ENCODE results near the gene LRPAP1.

LRPAP1 gene

DNA sequence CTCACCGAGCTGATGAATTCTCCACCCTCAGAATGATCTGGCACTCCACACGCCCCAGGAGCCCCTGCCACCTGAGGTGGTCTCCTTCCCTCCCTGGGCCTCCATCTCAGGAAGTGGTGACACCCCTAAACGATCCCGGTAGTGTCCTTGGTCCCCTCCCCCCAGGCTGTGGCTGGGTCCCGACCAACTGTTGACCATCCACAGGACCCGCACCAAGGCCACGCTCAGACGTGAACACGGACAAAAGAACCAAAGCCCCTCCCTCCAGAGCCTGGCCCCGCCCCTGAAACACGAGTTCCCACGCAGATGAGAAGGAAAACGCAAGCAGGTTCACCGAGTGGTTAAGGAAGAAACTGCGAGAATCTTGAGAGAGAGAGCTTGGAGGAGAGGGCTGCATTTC is 16.6 kb downstream of the LRPAP1 start:
- Histone ChIP-seq H3K79me2 (no peaks in the 10 kb centered on the region), H3K9ac (no peak overlapping the region), H3K27ac (no peak overlapping the region), H2AFZ (no peak overlapping the region), H3K9me3 (ENCODE audit: control insufficient read depth, low read length) (no peaks in the 10 kb centered on the region), H3K4me1 (no peaks in the 10 kb centered on the region), H3K27me3 (ENCODE audit: control insufficient read depth, insufficient read depth, low read length) (no peaks in the 10 kb centered on the region), H3K4me3 (ENCODE audit: low read depth, low read length) (no peak overlapping the region), H3K36me3 (ENCODE audit: control insufficient read depth, insufficient read depth, low read length) (no peaks in the 10 kb centered on the region), H3K4me2 (ENCODE audit: low read length) (no peak overlapping the region)
- TF ChIP-seq, protein P1, sequence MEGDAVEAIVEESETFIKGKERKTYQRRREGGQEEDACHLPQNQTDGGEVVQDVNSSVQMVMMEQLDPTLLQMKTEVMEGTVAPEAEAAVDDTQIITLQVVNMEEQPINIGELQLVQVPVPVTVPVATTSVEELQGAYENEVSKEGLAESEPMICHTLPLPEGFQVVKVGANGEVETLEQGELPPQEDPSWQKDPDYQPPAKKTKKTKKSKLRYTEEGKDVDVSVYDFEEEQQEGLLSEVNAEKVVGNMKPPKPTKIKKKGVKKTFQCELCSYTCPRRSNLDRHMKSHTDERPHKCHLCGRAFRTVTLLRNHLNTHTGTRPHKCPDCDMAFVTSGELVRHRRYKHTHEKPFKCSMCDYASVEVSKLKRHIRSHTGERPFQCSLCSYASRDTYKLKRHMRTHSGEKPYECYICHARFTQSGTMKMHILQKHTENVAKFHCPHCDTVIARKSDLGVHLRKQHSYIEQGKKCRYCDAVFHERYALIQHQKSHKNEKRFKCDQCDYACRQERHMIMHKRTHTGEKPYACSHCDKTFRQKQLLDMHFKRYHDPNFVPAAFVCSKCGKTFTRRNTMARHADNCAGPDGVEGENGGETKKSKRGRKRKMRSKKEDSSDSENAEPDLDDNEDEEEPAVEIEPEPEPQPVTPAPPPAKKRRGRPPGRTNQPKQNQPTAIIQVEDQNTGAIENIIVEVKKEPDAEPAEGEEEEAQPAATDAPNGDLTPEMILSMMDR (IDR thresholded peaks at IDR 0.05), result no peak

DNA sequence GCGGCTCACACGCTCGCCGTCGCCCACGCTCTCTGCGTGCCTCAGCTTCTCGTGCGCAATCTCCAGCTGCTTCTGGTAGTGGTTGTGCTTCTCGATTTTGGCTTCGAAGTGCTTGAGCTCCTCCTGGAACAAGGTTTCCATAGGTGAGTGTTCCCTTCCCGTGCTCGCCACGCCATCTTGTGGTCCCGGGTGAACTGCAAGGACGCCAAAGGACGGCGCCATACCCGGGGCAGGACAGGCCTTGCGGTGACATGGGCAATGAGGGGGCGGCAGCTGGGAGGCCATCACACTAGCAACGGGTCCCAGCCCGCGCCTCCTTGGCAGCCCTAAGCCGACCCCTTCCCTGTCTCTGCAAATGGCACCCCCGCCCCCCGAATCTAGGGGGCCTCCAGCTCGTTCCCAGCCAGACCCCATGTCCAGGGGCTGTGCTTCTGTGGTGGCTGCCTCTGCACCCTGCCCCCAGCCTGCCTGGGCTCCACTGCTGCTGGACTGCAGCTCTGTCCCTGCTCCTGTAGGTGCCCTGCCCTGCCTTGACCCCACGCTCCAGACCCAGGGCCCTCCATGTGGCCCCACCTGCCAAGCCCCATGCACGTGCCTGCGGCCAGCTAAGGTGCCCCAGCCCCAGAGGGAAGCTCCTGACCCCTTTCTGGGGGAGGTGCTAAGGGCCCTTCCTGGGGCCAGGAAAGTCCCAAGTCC is 17.3 kb downstream of the LRPAP1 start:
- H3K36me3 ChIP-seq (ENCODE audit: control insufficient read depth, insufficient read depth, low read length), result no peaks in the 10 kb centered on the region
- no peaks in the 10 kb centered on the region for H3K4me1 ChIP-seq
- no peak overlapping the region for H3K4me3 ChIP-seq (ENCODE audit: low read depth, low read length)
- no peak overlapping the region for H3K4me2 ChIP-seq (ENCODE audit: low read length)
- no peak overlapping the region for H3K9ac ChIP-seq
- no peaks in the 10 kb centered on the region for H3K79me2 ChIP-seq
- H3K9me3 ChIP-seq (ENCODE audit: control insufficient read depth, low read length), result no peaks in the 10 kb centered on the region
- H2AFZ ChIP-seq, result no peak overlapping the region
- TF ChIP-seq, protein P1 (IDR thresholded peaks at IDR 0.05), result no peak
- H3K27ac ChIP-seq, result no peak overlapping the region
- no peaks in the 10 kb centered on the region for H3K27me3 ChIP-seq (ENCODE audit: control insufficient read depth, insufficient read depth, low read length)

DNA sequence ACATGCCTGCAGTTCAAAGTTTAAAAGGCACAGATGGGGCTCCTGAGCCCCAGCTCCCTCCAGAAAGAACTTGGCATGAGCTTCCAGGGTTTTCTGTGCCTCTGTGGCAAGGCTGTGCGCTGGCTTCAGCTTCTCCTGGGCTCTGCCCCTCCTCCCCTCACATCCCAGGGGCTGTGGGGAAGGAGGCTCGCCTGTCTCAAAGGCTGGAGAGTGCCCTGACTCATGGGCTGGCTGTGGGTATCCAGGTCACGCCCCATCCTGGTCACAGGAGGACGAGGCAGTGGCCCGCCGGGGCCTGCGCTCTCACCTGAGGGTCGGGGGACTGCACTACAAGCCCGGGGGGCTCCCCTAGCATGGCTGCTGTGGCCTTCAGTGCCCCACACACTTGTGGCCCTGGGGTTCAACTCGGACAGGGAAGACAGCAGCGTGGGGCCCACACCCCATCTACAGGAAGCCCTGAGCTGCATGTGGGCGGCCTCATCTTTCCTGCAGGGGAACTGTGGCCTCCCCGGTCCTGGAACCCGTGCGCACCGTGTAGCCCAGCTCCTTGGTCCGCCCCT is 17.9 kb downstream of the LRPAP1 start:
- Histone ChIP-seq H3K9me3 (ENCODE audit: control insufficient read depth, low read length) (no peaks in the 10 kb centered on the region), H3K36me3 (ENCODE audit: control insufficient read depth, insufficient read depth, low read length) (no peaks in the 10 kb centered on the region), H3K79me2 (no peaks in the 10 kb centered on the region), H3K4me1 (no peaks in the 10 kb centered on the region), H3K4me2 (ENCODE audit: low read length) (no peak overlapping the region), H3K27me3 (ENCODE audit: control insufficient read depth, insufficient read depth, low read length) (no peaks in the 10 kb centered on the region), H2AFZ (no peak overlapping the region), H3K4me3 (ENCODE audit: low read depth, low read length) (no peak overlapping the region), H3K9ac (no peak overlapping the region), H3K27ac (no peak overlapping the region)
- TF ChIP-seq, protein P1 (IDR thresholded peaks at IDR 0.05), result no peak

DNA sequence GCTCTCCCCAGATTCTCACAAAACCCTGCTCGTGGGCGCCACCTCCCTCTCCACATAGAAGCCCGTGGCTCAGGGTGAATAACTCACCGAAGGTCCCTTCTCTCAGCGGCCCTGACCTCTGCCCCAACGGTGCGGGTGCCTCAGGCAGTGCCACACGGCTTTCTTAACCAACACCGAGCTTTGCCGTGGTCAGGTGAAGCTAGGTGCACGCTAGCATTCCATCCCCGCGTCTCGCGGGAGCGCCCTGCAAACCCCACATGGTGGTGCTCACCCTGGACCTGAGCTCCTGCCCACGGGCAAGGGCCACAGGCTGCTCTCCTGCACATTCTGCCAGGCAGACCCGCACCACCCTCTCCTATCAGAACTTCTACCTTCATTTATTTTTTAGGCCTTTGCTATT is 18.4 kb downstream of the LRPAP1 start:
- H3K4me2 ChIP-seq (ENCODE audit: low read length), result no peak overlapping the region
- TF ChIP-seq, protein P1 (IDR thresholded peaks at IDR 0.05), result no peak
- H2AFZ ChIP-seq, result no peak overlapping the region
- no peaks in the 10 kb centered on the region for H3K27me3 ChIP-seq (ENCODE audit: control insufficient read depth, insufficient read depth, low read length)
- H3K79me2 ChIP-seq, result no peaks in the 10 kb centered on the region
- no peaks in the 10 kb centered on the region for H3K36me3 ChIP-seq (ENCODE audit: control insufficient read depth, insufficient read depth, low read length)
- no peak overlapping the region for H3K4me3 ChIP-seq (ENCODE audit: low read depth, low read length)
- no peak overlapping the region for H3K9ac ChIP-seq
- H3K27ac ChIP-seq, result no peak overlapping the region
- no peaks in the 10 kb centered on the region for H3K4me1 ChIP-seq
- H3K9me3 ChIP-seq (ENCODE audit: control insufficient read depth, low read length), result no peaks in the 10 kb centered on the region

DNA sequence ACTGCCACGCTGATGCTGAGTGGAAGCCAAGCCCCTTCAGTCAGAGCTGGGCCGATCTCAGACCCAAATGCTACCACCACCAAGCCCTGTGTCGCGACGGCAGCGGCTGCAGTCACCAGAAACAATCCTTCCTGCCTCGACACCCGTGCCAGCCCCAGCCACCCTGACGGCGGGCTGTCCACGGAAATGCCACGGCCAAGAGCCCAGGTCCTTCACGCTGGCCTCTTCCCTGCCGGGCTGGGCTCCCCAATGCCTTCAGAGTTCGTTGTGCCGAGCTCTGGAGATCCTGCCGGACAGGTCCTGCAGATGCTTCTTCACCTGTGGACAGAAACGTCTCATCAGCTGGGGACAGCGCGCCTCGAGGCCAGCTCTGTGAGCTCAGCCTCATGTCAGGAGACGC is 19.5 kb downstream of the LRPAP1 start:
- no peaks in the 10 kb centered on the region for H3K36me3 ChIP-seq (ENCODE audit: control insufficient read depth, insufficient read depth, low read length)
- no peak overlapping the region for H2AFZ ChIP-seq
- no peaks in the 10 kb centered on the region for H3K79me2 ChIP-seq
- H3K4me3 ChIP-seq (ENCODE audit: low read depth, low read length), result no peak overlapping the region
- no peaks in the 10 kb centered on the region for H3K4me1 ChIP-seq
- H3K27me3 ChIP-seq (ENCODE audit: control insufficient read depth, insufficient read depth, low read length), result no peaks in the 10 kb centered on the region
- H3K9me3 ChIP-seq (ENCODE audit: control insufficient read depth, low read length), result no peaks in the 10 kb centered on the region
- H3K4me2 ChIP-seq (ENCODE audit: low read length), result no peak overlapping the region
- H3K27ac ChIP-seq, result no peak overlapping the region
- TF ChIP-seq, protein P1 (IDR thresholded peaks at IDR 0.05), result no peak
- no peak overlapping the region for H3K9ac ChIP-seq

Data from parathyroid adenoma (tissue), 2 donors.